ENCODE results near the gene ZDHHC14.

ZDHHC14 gene

DNA sequence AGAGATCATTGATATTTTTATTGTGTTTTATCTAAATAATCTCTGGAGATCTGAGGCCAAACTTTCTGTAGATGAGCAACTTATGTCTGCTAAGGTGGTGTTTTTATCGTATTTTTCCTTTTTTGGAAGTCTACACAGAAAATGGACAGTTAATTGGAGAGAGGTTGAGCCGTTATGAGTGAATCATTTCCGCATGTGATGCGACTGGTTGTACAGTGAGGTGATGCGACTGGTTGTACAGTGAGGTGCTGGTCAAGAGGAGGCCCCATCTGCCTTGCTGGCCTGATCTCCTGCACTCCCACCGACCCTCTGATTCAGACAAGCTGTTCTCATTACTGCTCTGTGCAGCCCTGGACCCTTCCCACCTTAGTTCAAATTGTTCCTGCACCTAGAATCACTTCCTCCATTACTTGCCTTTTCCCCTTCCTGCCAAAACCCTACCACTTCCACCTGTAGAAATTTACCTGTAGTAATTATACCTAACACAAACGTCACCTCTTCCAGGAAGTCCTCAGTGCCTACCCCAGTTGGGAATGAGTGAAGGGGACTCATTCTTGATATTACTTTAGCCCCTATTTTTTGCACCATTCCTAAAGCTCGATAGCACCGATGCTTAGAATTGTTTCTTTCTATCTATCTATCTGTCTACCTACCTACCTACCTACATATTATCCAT, 100.3 kb downstream of the ZDHHC14 start:
- Histone ChIP-seq H3K36me3 (ENCODE audit: insufficient read depth, low read length) (no peaks in the 10 kb centered on the region), H3K27ac (ENCODE audit: low read depth, low read length) (no peak overlapping the region), H3K79me2 (ENCODE audit: control insufficient read depth, insufficient read depth, low read length, unreplicated experiment) (no peaks in the 10 kb centered on the region), H3K4me1 (ENCODE audit: control insufficient read depth, insufficient read depth, low read length, unreplicated experiment) (no peaks in the 10 kb centered on the region), H3K27me3 (ENCODE audit: insufficient read depth, low read length) (no peaks in the 10 kb centered on the region), H3K4me3 (ENCODE audit: low read depth, low read length) (no peak overlapping the region), H2AFZ (ENCODE audit: low read length, unreplicated experiment) (no peak overlapping the region)

DNA sequence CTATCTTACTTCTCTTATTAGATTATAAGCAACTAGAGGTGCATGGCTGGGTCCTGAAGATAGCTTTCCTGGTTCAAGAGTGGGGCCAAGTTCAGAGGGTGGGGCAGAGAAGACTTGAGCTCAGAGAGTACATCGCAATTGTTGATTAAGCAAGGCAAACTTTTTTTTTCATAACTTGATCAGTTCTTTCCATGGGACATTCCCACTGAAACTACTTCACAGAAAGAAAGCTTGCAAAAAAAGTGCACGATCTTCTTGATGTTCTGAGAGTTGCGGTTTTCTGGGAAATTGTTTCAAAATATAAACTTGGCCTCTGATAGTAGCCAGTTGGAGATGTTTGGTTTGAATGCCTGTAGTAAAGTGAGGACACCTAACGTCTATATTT, 100.9 kb downstream of the ZDHHC14 start:
- no peak overlapping the region for H2AFZ ChIP-seq (ENCODE audit: low read length, unreplicated experiment)
- no peak overlapping the region for H3K27ac ChIP-seq (ENCODE audit: low read depth, low read length)
- H3K4me1 ChIP-seq (ENCODE audit: control insufficient read depth, insufficient read depth, low read length, unreplicated experiment): no peaks in the 10 kb centered on the region
- no peak overlapping the region for H3K4me3 ChIP-seq (ENCODE audit: low read depth, low read length)
- H3K79me2 ChIP-seq (ENCODE audit: control insufficient read depth, insufficient read depth, low read length, unreplicated experiment): no peaks in the 10 kb centered on the region
- H3K27me3 ChIP-seq (ENCODE audit: insufficient read depth, low read length): no peaks in the 10 kb centered on the region
- no peaks in the 10 kb centered on the region for H3K36me3 ChIP-seq (ENCODE audit: insufficient read depth, low read length)

- Histone ChIP-seq H2AFZ (ENCODE audit: low read length, unreplicated experiment) (no peak overlapping the region), H3K27me3 (ENCODE audit: insufficient read depth, low read length) (no peaks in the 10 kb centered on the region)
These were observed 102.8 kb downstream of the ZDHHC14 start for GRCh38 chr6:157483770-157484169.

GRCh38 chr6:157484181-157484580, 103.2 kb downstream of the ZDHHC14 start:
- Histone ChIP-seq H3K36me3 (ENCODE audit: insufficient read depth, low read length) (no peaks in the 10 kb centered on the region), H3K4me1 (ENCODE audit: control insufficient read depth, insufficient read depth, low read length, unreplicated experiment) (no peaks in the 10 kb centered on the region), H2AFZ (ENCODE audit: low read length, unreplicated experiment) (no peak overlapping the region), H3K4me3 (ENCODE audit: low read depth, low read length) (no peak overlapping the region), H3K79me2 (ENCODE audit: control insufficient read depth, insufficient read depth, low read length, unreplicated experiment) (no peaks in the 10 kb centered on the region), H3K27ac (ENCODE audit: low read depth, low read length) (no peak overlapping the region), H3K27me3 (ENCODE audit: insufficient read depth, low read length) (no peaks in the 10 kb centered on the region)

More at GRCh38 chr6:157483770-157484169, 102.8 kb downstream of the ZDHHC14 start:
- no peak overlapping the region for H3K27ac ChIP-seq (ENCODE audit: low read depth, low read length)
- no peaks in the 10 kb centered on the region for H3K79me2 ChIP-seq (ENCODE audit: control insufficient read depth, insufficient read depth, low read length, unreplicated experiment)
- no peaks in the 10 kb centered on the region for H3K36me3 ChIP-seq (ENCODE audit: insufficient read depth, low read length)
- H3K4me3 ChIP-seq (ENCODE audit: low read depth, low read length): no peak overlapping the region
- H3K4me1 ChIP-seq (ENCODE audit: control insufficient read depth, insufficient read depth, low read length, unreplicated experiment): no peaks in the 10 kb centered on the region

DNA sequence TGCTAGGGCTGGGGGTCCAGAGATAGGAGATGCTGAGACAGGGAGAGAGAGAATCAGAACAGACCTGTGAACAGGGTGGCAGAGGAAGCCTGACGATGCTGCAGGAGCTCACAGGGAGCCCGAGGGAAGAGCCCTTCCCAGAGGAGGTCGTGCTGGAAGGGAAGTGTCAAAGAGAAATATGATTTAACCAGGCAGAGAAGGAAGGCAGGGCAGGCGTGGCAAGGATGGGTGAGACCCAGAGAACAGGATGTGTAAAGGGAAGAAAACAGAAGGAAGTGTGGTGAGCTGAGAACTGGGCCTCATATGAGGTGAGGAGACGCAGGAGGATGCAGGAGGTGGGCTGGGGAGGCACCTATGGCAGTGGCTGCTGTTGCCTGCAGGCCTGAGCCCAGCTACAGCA, 105.6 kb downstream of the ZDHHC14 start:
- no peak overlapping the region for H2AFZ ChIP-seq (ENCODE audit: low read length, unreplicated experiment)

DNA sequence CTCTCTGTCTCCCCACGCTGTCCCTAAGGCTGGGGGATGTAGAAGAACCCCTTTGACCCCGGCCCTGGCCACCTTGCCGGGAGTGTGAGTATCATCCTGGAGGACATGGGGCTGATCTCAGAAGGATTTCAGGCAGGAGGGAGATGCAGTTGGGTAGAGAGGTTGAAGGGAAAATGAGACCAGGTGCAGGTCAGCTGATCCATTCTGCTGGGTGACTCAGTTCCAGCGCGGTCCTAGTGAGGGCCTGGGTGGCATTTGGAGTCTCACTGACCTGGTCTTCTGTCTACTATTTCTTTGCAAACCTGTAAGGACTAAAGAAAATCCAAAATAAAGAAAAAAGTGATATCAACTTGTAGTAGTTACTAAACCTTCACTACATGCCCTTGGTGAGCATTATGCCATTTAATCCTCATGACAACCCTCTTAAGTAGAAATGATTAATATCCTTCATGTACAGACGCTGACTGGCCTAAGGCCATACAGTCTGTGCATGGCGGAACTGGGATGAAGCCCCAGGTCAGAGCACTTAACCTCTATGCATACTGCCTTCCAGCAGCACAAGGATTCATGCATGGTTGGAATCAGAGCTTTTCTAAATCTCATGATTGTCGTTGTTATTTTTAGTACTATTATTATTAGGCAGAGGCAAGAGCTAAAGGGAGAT, 106.3 kb downstream of the ZDHHC14 start:
- no peaks in the 10 kb centered on the region for H3K79me2 ChIP-seq (ENCODE audit: control insufficient read depth, insufficient read depth, low read length, unreplicated experiment)
- H2AFZ ChIP-seq (ENCODE audit: low read length, unreplicated experiment): no peak overlapping the region
- no peak overlapping the region for H3K4me3 ChIP-seq (ENCODE audit: low read depth, low read length)
- no peaks in the 10 kb centered on the region for H3K4me1 ChIP-seq (ENCODE audit: control insufficient read depth, insufficient read depth, low read length, unreplicated experiment)
- no peak overlapping the region for H3K27ac ChIP-seq (ENCODE audit: low read depth, low read length)
- no peaks in the 10 kb centered on the region for H3K36me3 ChIP-seq (ENCODE audit: insufficient read depth, low read length)
- no peaks in the 10 kb centered on the region for H3K27me3 ChIP-seq (ENCODE audit: insufficient read depth, low read length)

More for the DNA sequence above, 105.6 kb downstream of the ZDHHC14 start:
- Histone ChIP-seq H3K36me3 (ENCODE audit: insufficient read depth, low read length) (no peaks in the 10 kb centered on the region), H3K79me2 (ENCODE audit: control insufficient read depth, insufficient read depth, low read length, unreplicated experiment) (no peaks in the 10 kb centered on the region), H3K4me1 (ENCODE audit: control insufficient read depth, insufficient read depth, low read length, unreplicated experiment) (no peaks in the 10 kb centered on the region), H3K27me3 (ENCODE audit: insufficient read depth, low read length) (no peaks in the 10 kb centered on the region), H3K27ac (ENCODE audit: low read depth, low read length) (no peak overlapping the region), H3K4me3 (ENCODE audit: low read depth, low read length) (no peak overlapping the region)

DNA sequence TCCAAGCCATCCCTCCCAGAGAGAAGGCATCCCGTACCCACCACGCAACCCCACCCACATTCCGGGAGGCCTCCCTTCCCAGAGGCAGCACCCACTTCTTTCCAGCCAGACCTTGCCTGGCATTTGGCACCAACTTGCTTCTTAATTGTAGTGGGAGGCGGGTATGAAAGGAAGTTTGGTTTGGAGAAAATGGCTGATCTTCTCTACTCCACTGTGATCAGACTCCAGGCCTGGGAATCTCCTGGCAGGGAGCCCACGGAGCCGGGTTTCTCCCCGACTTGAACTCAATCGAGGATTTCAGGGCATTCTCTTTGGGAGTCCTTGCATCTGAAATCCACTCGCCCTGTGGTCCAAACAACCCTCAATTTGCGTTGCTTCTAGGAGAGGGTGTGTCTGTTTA, 107.1 kb downstream of the ZDHHC14 start:
- H3K27ac ChIP-seq (ENCODE audit: low read depth, low read length): no peak overlapping the region
- no peak overlapping the region for H3K4me3 ChIP-seq (ENCODE audit: low read depth, low read length)
- H2AFZ ChIP-seq (ENCODE audit: low read length, unreplicated experiment): no peak overlapping the region
- H3K4me1 ChIP-seq (ENCODE audit: control insufficient read depth, insufficient read depth, low read length, unreplicated experiment): no peaks in the 10 kb centered on the region
- no peaks in the 10 kb centered on the region for H3K79me2 ChIP-seq (ENCODE audit: control insufficient read depth, insufficient read depth, low read length, unreplicated experiment)
- H3K36me3 ChIP-seq (ENCODE audit: insufficient read depth, low read length): no peaks in the 10 kb centered on the region
- no peaks in the 10 kb centered on the region for H3K27me3 ChIP-seq (ENCODE audit: insufficient read depth, low read length)

GRCh38 chr6:157488716-157489118, 107.7 kb downstream of the ZDHHC14 start:
- no peaks in the 10 kb centered on the region for H3K27me3 ChIP-seq (ENCODE audit: insufficient read depth, low read length)

GRCh38 chr6:157490611-157491269, 109.8 kb downstream of the ZDHHC14 start:
- no peak overlapping the region for H2AFZ ChIP-seq (ENCODE audit: low read length, unreplicated experiment)
- H3K4me1 ChIP-seq (ENCODE audit: control insufficient read depth, insufficient read depth, low read length, unreplicated experiment): no peaks in the 10 kb centered on the region
- H3K27me3 ChIP-seq (ENCODE audit: insufficient read depth, low read length): no peaks in the 10 kb centered on the region
- no peak overlapping the region for H3K4me3 ChIP-seq (ENCODE audit: low read depth, low read length)
- H3K36me3 ChIP-seq (ENCODE audit: insufficient read depth, low read length): no peaks in the 10 kb centered on the region
- no peak overlapping the region for H3K27ac ChIP-seq (ENCODE audit: low read depth, low read length)
- H3K79me2 ChIP-seq (ENCODE audit: control insufficient read depth, insufficient read depth, low read length, unreplicated experiment): no peaks in the 10 kb centered on the region

More at GRCh38 chr6:157488716-157489118, 107.7 kb downstream of the ZDHHC14 start:
- H2AFZ ChIP-seq (ENCODE audit: low read length, unreplicated experiment): no peak overlapping the region
- no peaks in the 10 kb centered on the region for H3K36me3 ChIP-seq (ENCODE audit: insufficient read depth, low read length)
- H3K27ac ChIP-seq (ENCODE audit: low read depth, low read length): no peak overlapping the region
- no peaks in the 10 kb centered on the region for H3K79me2 ChIP-seq (ENCODE audit: control insufficient read depth, insufficient read depth, low read length, unreplicated experiment)
- no peak overlapping the region for H3K4me3 ChIP-seq (ENCODE audit: low read depth, low read length)
- H3K4me1 ChIP-seq (ENCODE audit: control insufficient read depth, insufficient read depth, low read length, unreplicated experiment): no peaks in the 10 kb centered on the region

- Histone ChIP-seq H3K4me3 (ENCODE audit: low read depth, low read length) (no peak overlapping the region), H3K27ac (ENCODE audit: low read depth, low read length) (no peak overlapping the region), H3K27me3 (ENCODE audit: insufficient read depth, low read length) (no peaks in the 10 kb centered on the region), H3K36me3 (ENCODE audit: insufficient read depth, low read length) (no peaks in the 10 kb centered on the region), H2AFZ (ENCODE audit: low read length, unreplicated experiment) (no peak overlapping the region), H3K79me2 (ENCODE audit: control insufficient read depth, insufficient read depth, low read length, unreplicated experiment) (no peaks in the 10 kb centered on the region), H3K4me1 (ENCODE audit: control insufficient read depth, insufficient read depth, low read length, unreplicated experiment) (no peaks in the 10 kb centered on the region)
These were observed 110.7 kb downstream of the ZDHHC14 start for GRCh38 chr6:157491571-157492232.

Measured in ACC112 (cell line).